ENCODE results near the gene DVL1. TPM values are rescaled to one million over a fixed set of nuclear protein-coding genes. Genes with fewer than 3 reads are reported as not detected.
"Not testable (repeated sequence)": the region's sequence is repeated elsewhere in the genome, so short reads cannot be mapped to it uniquely, and the experiment has no call there.

The DVL1 gene
- total RNA-seq, 1 donor from 2014 or later = 72.7 TPM

GRCh38 chr1:1327291-1327690, 21.9 kb downstream of the DVL1 start:
- no peak for DNase-seq (ENCODE audit: low spot score)

GRCh38 chr1:1326075-1326605, 23.1 kb downstream of the DVL1 start:
- DNase-seq (ENCODE audit: low spot score) = no peak

GRCh38 chr1:1325288-1326074, 23.7 kb downstream of the DVL1 start:
- no peak for DNase-seq (ENCODE audit: low spot score)

DNA sequence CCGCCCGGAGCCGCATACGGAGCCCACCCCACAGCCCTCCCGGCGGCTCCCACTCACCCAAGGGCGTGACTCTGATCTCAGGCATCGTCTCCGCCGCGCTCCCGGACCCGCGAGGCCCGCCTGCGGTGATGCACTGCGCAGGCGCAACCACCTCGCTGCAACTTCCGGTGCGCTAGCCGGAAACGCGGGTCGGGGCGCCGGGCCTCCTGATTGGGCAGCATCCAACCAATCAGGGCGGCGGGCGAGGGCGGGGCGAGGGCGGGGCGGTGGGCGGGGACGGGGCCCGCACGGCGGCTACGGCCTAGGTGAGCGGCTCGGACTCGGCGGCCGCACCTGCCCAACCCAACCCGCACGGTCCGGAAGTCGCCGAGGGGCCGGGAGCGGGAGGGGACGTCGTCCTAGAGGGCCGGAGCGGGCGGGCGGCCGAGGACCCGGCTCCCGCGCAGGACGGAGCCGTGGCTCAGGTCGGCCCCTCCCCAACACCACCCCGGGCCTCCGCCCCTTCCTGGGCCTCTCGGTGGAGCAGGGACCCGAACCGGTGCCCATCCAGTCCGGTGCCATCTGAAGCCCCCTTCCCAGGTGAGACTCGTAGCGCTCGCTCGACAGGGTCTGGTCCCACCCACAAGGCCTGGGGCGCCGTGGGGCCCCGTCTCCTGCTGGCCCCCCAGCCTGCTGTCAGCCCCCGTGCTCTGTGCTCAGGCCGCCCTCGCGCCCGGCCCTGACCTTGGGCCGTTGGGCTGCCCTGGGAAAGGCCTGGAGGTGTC, 24.5 kb downstream of the DVL1 start, which contains the start of the genes CPTP and INTS11:
CPTP (plus strand) TSS at position 279 of the 764 bp plus-strand sequence. CDS start 2,109 bp downstream, outside the sequence.
INTS11 (minus strand) TSS at position 137 of the 764 bp plus-strand sequence; CDS start at position 85, 52 bp downstream.
- peak; percentile 95 for DNase-seq (ENCODE audit: low spot score)

DNA sequence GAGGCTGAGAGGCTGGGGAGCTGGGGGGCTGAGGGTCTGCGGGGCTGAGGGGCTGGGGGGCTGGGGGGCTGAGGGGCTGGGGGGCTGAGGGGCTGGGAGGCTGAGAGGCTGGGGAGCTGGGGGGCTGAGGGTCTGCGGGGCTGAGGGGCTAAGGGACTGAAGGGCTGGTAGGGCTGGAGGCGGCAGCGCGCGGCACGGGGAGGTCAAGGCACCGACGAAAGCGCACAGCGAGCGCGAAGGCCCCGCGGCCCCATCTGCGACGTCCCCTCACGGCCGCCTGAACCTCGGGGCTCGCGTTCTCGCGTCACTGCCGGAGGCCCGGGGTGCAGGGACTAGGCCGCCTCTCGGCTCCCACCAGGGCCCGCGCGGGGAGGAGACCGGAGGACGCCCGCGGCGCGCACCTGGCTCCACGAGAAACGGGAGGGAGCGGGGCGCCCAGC, 25.1 kb downstream of the DVL1 start:
- no peak for DNase-seq (ENCODE audit: low spot score)

DNA sequence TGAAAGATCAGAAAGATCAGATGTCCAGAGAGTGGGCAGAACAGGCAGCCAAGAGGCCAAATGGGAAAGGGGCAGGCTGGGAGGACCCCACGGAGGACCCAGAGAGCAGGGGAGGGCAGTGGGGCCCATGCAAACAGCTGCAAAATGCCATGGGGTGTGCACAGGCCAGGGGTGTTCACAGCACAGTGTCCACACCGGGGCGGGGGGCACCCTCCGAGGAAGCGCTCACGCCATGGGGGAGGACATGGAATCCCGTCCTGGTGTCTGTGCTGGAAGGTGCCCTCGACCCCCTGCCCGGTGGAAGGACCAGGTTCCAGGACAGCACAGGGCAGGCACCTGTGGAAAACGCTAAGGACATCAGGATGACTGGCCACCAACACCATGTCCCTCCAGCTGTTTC, 26.3 kb downstream of the DVL1 start:
- no peak for DNase-seq (ENCODE audit: low spot score)

- no peak for DNase-seq (ENCODE audit: low spot score)
Measured at GRCh38 chr1:1322418-1322817, 26.8 kb downstream of the DVL1 start.

GRCh38 chr1:1321477-1321876, 27.7 kb downstream of the DVL1 start:
- no peak for DNase-seq (ENCODE audit: low spot score)

DNA sequence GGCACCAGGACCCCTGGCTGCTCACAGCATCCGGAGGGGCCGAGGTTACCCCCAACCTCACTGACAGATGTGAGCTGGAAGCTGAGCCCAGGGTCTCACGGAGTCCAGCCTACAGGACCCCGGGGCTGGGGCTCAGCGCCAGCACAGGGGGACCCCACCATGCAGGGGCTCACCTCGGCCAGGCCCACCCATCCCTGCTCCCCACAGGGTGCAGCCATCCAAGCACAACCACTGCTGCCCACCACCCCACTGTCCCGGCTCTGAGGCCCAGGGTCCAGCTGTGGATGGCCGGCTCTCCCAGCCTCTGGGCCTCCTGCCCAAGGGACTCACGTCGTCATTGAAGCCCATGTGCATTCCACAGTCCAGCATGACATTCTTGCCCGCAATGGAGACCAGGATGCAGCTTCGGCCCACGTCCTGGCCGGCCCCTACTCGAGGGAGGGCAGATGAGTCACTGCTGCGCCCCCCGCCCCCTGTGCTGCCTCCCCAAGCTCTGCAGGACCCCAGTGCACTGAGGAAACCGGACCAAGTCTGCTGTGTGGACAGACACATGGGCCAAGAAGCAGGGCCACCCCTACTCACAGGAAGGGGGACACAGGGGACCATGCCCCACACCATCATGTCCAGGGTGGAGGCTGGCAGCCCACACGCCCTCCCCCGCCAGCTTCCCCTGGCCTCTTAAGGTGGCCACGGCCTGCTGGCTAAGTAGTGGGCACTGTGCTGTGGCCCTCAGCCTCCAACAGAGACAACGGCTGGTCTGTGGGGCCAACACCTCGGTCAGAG, 28.4 kb downstream of the DVL1 start:
- no peak for DNase-seq (ENCODE audit: low spot score)

DNA sequence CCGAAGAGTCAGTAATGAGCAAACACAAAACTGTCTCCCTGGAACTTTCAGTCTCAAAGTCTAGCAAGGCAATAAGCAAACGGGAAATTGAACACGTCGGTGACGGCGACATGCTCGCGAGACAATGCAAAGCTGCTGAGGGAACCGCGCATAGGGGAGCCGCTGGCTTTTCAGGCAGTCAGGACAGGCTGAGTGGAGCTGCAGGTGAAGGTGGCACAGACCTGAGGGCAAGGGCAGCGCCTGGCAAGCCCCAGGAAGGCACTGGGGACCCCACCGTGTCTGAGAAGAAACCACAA, 29.6 kb downstream of the DVL1 start:
- no peak for DNase-seq (ENCODE audit: low spot score)

- no peak for DNase-seq (ENCODE audit: low spot score)
Measured at GRCh38 chr1:1318777-1319645, 30.2 kb downstream of the DVL1 start.

DNA sequence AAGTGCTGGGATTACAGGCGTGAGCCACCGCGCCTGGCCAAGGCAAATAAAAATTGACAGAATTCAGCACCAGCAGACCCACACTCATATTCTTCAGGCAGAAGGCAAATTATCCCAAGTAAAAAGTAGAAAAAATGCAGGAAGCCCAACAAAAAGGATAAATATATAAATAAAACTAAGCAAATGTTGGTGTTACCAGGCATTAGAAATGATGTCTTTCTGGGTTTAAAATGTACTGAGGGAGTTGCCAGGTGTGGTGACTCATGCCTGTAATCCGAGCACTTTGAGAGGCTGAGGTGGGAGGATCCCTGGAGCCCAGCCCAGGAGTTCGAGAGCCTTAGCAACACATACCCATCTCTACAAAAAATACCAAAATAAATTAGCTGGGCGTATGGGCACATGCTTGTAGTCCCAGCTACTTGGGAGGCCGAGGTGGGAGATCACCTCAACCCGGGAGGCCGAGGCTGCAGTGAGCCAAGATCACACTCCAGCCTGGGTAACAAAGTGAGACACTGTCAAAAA, 31.0 kb downstream of the DVL1 start:
- DNase-seq (ENCODE audit: low spot score) = peak; percentile 77

DNA sequence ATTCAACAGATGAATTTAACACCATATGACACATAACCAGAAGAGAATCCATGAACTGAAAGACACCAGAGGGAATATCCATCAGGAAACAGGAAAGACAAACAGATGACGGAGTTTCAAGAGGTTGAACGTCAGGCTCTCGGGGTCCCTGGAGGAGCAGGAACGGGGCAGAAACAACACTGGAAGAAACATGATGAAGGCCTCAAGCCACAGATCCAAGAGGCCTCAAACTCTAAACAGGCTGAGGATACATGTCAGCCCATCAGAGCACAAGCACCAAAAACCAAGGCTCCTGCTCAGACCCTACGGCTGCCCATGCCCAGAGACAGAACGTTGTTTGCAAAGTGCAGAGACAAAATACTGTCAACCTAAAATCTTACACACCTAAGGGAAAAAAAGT, 31.8 kb downstream of the DVL1 start:
- DNase-seq (ENCODE audit: low spot score) = no peak

GRCh38 chr1:1316199-1316598, 33.0 kb downstream of the DVL1 start:
- not testable (repeated sequence) for DNase-seq (ENCODE audit: low spot score)

- no peak for DNase-seq (ENCODE audit: low spot score)
Measured at GRCh38 chr1:1315435-1315954, 33.7 kb downstream of the DVL1 start.

- DNase-seq (ENCODE audit: low spot score) = no peak
Measured at GRCh38 chr1:1314678-1315335, 34.4 kb downstream of the DVL1 start.

GRCh38 chr1:1314237-1314586, 35.0 kb downstream of the DVL1 start:
- no peak for DNase-seq (ENCODE audit: low spot score)

- DNase-seq (ENCODE audit: low spot score) = no peak
Measured at GRCh38 chr1:1313500-1314236, 35.5 kb downstream of the DVL1 start.

All from mucosa of gallbladder (tissue), 1 donor.